COR-L47 (cell line): Measurements from ENCODE around the gene UTP18.
A peak's percentile ranks its signal among the peaks of the same experiment; 100 is the strongest.
"Not testable (repeated sequence)": the region's sequence is repeated elsewhere in the genome, so short reads cannot be mapped to it uniquely, and the experiment has no call there.

ENCODE experiments used
- DNase-seq: peaks from one replicate; lab custom pipeline; 2025; lab: John Stamatoyannopoulos, UW

Gene UTP18

GRCh38 chr17:51258756-51259563 lies 1.4 kb upstream of the UTP18 start:
- peak; percentile 0 for DNase-seq

- peak; percentile 92 for DNase-seq
These were observed 646 bp upstream of the UTP18 start, which contains the start of gene MBTD1 for GRCh38 chr17:51259564-51260236. MBTD1 (minus strand) TSS chr17:51260049; CDS start chr17:51225161, 34,888 bp downstream.

DNA sequence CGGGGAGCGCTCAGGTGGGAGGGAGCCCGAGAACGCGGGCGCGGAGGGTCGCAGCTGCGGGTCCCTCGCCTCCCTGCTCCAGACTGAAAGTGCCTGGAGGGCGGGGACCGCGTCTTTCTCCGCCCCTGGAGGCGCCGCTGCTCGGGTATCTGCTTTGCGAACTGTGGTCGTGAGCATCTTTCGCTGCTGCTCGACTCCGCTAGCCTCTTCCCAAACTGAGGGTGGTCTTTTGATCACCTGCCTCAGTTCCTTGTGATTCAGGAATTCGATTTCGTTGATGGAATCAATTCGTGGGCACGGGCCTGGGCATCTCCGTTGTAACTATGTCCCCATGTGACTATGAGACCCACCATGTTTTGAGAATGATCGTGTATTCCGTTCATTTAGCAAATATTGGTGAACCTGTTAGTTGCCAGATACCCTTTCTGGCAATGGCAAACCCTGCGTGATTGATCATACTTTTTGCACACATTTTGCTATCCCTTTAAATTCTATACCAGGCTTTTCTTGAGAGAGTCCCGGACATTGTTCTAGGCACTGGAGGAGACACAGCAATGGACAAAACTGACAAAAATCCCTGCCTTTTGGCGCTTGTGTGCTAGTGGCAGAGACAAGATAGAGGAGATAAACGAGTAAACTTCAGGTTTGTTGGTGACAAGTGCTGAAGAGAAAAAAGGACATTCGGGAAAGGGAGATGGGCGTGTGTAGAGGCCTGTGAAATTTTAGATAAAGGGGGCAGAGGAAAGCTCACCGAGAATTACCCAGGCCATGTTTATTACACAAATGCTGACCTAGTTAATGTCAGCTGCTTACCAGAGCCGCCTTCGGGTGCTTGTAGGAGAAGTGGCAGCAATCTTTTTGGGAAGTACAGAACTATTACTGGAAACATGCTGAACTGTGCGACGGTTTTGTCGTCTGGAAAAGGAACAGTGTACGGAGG lies 948 bp downstream of the UTP18 start:
- DNase-seq, result no peak

- no peak for DNase-seq
These were observed 2.7 kb downstream of the UTP18 start for GRCh38 chr17:51263006-51263405.

GRCh38 chr17:51264466-51264865 lies 4.1 kb downstream of the UTP18 start:
- DNase-seq, result not testable (repeated sequence)

GRCh38 chr17:51269991-51270390 lies 9.6 kb downstream of the UTP18 start:
- no peak for DNase-seq

DNA sequence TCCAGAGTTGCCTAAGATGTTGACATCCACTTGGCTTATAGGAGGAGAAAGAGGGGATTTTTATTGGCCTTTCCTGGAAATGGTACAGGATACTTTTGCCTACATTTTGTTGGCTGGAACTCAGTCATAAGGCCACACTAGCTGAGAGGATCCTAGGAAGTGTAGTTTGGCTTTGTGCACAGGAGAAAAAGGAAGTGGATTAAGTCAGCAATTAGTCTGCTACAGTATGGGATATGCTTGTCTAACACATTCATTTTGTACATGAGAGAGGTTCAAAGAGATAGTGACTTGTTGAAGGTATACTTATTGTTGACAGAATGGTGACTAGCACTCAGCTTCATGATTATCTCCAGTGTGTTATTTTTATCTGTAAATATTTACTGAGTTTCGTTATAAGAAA lies 10.3 kb downstream of the UTP18 start:
- no peak for DNase-seq

DNA sequence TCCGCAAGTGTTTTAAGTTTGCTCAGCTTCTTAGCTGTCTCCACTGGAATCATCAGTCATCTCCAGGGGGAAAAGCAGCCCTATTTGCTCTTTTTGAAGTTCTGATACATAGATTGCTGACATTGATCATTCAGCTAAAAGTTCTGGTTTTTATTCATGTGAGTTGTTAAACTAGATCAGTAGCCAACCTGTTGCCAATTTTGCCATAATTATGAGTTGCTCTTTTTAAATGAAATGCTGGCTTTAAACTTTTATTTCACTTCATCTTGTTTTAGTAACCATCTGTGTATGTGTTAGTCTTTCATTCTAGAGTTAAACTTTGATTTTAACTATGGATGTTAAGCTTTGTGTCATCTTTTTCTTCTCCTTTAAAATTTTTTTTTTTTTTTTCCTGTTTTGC lies 12.5 kb downstream of the UTP18 start:
- DNase-seq, result no peak

DNA sequence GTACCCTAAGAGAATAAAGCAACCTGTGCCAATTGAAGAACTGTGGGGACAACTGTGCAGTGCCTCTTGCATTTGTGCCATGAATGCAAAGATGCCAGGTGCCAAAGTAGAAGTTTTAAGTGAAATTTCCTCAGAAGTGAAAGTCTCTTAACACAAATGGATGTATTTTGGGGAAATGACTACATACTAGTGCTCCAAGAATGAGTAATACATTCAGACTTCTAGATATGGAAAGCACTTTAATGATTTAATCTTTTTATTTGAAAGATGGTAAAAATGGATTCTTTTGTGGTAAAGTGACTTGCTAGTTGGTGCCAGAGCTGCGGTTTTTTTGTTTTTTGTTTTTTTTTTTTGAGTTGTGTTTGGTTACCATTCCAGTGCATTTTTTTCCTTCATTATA lies 15.0 kb downstream of the UTP18 start:
- no peak for DNase-seq

DNA sequence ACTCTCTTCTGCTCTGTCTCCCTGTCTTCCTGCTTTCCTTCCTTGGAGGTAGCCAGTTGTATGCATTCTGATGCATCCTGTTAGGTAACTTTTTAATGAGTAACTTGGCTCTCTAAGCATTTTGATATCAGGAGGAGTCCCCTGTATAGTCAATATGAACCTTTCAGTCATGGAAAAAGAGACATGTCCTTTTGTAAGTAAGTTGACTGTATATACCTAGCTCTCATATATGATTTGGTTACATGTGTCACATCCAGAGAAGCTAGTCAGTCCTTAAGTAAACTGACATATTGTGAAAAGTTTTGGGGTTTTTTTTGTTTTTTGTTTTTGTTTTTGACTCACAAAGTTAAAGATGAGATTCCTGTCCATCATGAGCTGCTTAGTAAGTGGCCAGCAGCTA lies 18.8 kb downstream of the UTP18 start:
- DNase-seq, result no peak

DNA sequence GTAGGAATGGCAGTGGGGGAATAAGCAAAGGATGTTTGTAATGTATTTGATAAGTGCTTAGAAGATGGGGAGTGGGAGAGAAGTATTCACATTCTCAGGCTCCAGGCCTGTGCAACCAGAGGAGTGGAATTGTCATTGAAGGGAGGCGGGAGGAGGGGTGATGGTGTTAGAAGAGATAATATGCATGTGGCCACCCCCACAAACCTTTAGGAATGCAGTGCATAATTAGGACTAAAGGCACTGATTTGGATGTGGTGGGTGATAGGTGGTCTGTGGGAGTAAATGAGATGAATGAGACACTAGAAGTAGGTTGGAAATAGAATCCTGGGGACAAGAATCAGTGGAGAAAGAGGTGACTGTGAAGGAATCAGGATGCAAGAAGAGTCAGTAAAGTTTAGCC lies 27.1 kb downstream of the UTP18 start:
- no peak for DNase-seq

DNA sequence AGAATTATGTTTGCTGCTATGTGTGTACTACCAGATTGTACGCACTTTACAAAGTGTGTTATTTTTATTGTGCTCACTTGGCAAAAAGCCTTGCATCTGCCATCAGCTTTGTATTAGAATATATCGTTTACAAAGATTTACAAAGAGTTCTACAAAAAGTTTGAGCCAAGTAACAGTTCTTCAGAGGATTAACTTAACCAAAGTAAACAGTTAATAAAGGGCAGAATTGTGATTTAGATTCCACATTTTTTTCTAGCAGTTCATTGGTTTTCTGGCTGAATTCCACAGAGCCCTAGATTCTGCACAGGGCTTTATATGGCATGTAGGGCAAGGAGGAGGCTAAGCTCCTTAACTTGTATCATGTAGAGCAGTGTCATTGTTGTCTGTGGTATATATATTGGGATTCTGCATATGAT lies 29.4 kb downstream of the UTP18 start:
- DNase-seq, result no peak

DNA sequence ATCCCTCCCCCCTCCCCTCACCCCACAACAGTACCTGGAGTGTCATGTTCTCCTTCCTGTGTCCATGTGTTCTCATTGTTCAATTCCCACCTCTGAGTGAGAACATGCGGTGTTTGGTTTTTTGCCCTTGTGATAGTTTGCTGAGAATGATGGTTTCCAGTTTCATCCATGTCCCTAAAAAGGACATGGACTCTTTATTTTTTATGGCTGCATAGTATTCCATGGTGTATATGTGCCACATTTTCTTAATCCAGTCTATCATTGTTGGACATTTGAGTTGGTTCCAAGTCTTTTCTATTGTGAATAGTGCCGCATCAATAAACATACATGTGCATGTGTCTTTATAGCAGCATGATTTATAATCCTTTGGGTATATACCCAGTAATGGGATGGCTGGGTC lies 34.0 kb downstream of the UTP18 start:
- not testable (repeated sequence) for DNase-seq

GRCh38 chr17:51298508-51299371 lies 38.4 kb downstream of the UTP18 start:
- DNase-seq, result peak; percentile 47

- DNase-seq, result no peak
These were observed 39.5 kb downstream of the UTP18 start for GRCh38 chr17:51299859-51300258.

GRCh38 chr17:51305182-51305581 lies 44.8 kb downstream of the UTP18 start:
- no peak for DNase-seq

DNA sequence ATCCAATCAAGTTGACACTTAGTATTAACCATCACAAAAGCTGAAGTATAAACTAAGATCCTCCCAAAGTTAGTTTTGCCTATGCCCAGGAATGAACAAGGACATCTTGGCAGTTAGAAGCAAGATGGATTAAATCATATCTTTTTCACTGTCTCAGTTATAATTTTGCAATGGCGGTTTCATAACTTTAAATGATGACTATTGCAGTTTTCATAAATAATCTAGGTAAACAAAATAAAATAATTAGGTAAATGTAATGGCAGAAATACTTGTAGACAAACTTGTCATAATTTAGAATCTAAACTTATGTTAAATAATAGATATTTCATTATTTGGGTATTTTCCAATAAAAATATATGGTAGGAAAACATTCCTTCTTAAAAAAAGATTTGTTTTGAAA lies 51.7 kb downstream of the UTP18 start:
- DNase-seq, result not testable (repeated sequence)

DNA sequence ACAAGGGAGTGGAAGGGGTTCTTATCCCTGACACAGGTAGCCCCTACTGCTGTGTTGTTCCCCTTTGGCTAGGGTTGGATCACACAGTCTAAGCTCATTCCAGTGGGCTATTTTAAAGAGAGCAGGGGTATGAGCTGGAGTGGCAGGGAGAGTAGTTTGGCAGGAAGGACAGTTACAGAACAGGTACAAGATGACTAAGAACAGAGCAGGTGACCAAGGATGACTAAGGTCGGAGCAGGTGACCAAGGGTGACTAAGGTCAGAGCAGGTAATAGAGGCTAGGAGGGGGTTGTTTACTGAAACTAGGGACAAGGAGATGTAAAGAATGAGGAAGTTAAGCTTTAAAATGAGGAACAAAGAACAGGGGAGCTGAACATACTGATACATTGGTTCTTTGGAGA lies 58.8 kb downstream of the UTP18 start:
- no peak for DNase-seq

GRCh38 chr17:51322390-51323029 lies 62.2 kb downstream of the UTP18 start:
- peak; percentile 56 for DNase-seq

GRCh38 chr17:51325471-51325870 lies 65.1 kb downstream of the UTP18 start:
- no peak for DNase-seq
